Measurements from ENCODE around the gene SMARCA4. TPM values are rescaled to one million over a fixed set of nuclear protein-coding genes. Genes with fewer than 3 reads are reported as not detected.
"Not testable (repeated sequence)": the region's sequence is repeated elsewhere in the genome, so short reads cannot be mapped to it uniquely, and the experiment has no call there.

SMARCA4 gene
- total RNA-seq, 6 experiments from 2014 or later: 26.3 to 45.8 (median 27.7) TPM

DNA sequence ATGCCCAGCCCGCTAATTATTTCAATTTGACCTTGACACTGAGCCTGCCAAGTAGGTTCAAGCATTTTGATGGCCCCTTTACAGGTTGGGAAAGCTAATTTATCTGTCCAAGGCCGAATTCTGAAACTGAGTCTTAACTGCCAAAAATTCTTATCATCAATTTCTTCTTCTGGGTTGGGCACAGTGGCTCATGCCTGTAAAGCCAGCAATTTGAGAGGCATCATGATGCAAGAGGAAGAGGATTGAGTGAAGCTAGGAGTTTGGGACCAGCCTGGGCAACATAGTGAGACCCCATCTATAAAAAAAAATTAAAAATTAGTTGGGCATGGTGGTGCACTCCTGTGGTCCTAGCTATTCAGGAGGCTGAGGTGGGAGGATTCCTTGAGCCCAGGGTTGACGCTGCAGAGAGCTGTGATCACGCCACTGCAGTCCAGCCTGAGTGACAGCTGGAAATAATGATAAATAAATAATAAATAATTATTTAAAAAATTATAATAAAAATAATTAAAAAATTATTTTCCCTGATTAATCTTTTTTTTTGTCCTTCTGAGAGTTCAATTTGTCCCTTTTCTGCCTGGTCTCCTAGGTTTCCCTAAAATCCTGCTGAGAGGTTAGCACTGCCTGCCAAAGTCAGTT, 127.2 kb downstream of the SMARCA4 start:
- WGBS (ENCODE audit: insufficient coverage, low coverage, low lambda C conversion rate, missing lambda C conversion rate): 27% methylated on average over 4 of the region's 4 CpGs
- ATAC-seq (no peak), DNase-seq (no peak)
- intact Hi-C loops (cut with DNase I): no loop called here
- Histone ChIP-seq H3K27ac (peak overlapping the region; percentile 97 to 99 (median 99)), H3K27me3 (no peaks in the 10 kb centered on the region), H3K4me1 (peaks cover 0 to 68% (median 21%) of the 10 kb centered on the region in 4 donors), H3K9me3 (no peaks in the 10 kb centered on the region), H3K36me3 (peaks cover 0 to 6% (median 0%) of the 10 kb centered on the region in 4 donors), H3K4me3 (peak overlapping the region in 1 of 3 donors; percentile 97)
- TF ChIP-seq, protein P1, sequence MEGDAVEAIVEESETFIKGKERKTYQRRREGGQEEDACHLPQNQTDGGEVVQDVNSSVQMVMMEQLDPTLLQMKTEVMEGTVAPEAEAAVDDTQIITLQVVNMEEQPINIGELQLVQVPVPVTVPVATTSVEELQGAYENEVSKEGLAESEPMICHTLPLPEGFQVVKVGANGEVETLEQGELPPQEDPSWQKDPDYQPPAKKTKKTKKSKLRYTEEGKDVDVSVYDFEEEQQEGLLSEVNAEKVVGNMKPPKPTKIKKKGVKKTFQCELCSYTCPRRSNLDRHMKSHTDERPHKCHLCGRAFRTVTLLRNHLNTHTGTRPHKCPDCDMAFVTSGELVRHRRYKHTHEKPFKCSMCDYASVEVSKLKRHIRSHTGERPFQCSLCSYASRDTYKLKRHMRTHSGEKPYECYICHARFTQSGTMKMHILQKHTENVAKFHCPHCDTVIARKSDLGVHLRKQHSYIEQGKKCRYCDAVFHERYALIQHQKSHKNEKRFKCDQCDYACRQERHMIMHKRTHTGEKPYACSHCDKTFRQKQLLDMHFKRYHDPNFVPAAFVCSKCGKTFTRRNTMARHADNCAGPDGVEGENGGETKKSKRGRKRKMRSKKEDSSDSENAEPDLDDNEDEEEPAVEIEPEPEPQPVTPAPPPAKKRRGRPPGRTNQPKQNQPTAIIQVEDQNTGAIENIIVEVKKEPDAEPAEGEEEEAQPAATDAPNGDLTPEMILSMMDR (IDR thresholded peaks at IDR 0.05): no peak
- TF ChIP-seq POLR2A (IDR thresholded peaks at IDR 0.05): no peak

DNA sequence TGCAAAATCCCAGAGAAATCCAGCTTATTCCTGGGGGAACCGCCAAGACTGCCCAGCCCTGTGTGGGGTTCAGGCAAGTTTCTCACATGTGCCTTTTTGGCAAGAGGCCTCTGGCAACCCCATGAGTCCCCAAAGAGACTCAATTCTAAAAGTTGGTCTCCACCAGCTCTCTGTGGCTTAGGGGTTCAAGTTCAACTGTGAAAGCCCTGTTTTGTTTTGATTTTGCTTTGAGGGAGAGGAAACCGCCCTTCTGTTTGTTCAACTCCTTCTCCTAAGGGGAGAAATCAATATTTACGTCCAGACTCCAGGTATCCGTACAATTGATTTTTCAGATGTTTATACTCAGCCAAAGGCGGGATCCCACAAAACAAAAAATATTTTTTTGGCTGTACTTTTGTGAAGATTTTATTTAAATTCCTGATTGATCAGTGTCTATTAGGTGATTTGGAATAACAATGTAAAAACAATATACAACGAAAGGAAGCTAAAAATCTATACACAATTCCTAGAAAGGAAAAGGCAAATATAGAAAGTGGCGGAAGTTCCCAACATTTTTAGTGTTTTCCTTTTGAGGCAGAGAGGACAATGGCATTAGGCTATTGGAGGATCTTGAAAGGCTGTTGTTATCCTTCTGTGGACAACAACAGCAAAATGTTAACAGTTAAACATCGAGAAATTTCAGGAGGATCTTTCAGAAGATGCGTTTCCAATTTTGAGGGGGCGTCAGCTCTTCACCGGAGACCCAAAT, 127.8 kb downstream of the SMARCA4 start:
- intact Hi-C loops (cut with DNase I): no loop called here
- H3K4me3 ChIP-seq: peak overlapping the region; percentile 85 to 97 (median 90)
- peak overlapping the region; percentile 97 to 99 (median 99) for H3K27ac ChIP-seq
- DNase-seq (peak in 1 of 3 donors; percentile 67), ATAC-seq (peak in 2 of 4 donors; percentile 0 to 4)
- no peak for TF ChIP-seq POLR2A (IDR thresholded peaks at IDR 0.05)
- TF ChIP-seq, protein P1 (IDR thresholded peaks at IDR 0.05): no peak
- H3K4me1 ChIP-seq: peaks cover 0 to 71% (median 24%) of the 10 kb centered on the region in 4 donors
- no peaks in the 10 kb centered on the region for H3K9me3 ChIP-seq
- H3K36me3 ChIP-seq: peaks cover 0 to 12% (median 1%) of the 10 kb centered on the region in 4 donors
- no peaks in the 10 kb centered on the region for H3K27me3 ChIP-seq
- 8% methylated on average over 11 of the region's 11 CpGs for WGBS (ENCODE audit: insufficient coverage, low coverage, low lambda C conversion rate, missing lambda C conversion rate)

DNA sequence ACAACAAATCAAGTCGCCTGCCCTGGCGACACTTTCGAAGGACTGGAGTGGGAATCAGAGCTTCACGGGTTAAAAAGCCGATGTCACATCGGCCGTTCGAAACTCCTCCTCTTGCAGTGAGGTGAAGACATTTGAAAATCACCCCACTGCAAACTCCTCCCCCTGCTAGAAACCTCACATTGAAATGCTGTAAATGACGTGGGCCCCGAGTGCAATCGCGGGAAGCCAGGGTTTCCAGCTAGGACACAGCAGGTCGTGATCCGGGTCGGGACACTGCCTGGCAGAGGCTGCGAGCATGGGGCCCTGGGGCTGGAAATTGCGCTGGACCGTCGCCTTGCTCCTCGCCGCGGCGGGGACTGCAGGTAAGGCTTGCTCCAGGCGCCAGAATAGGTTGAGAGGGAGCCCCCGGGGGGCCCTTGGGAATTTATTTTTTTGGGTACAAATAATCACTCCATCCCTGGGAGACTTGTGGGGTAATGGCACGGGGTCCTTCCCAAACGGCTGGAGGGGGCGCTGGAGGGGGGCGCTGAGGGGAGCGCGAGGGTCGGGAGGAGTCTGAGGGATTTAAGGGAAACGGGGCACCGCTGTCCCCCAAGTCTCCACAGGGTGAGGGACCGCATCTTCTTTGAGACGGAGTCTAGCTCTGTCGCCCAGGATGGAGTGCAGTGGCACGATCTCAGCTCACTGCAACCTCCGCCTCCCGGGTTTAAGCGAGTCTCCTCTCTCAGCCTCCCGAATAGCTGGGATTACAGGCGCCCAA, 128.6 kb downstream of the SMARCA4 start, which contains the start of gene LDLR:
Gene LDLR (plus strand): TSS at position 210 of the 760 bp plus-strand sequence. CDS start 86 bp downstream, at position 296.
- peak; percentile 54 to 70 (median 60) for ATAC-seq
- peak within 1 kb of the TSS; percentile 85 to 97 (median 90) for H3K4me3 ChIP-seq
- H3K4me1 ChIP-seq: peaks cover 0 to 71% (median 26%) of the 10 kb centered on the region in 4 donors
- peak within 1 kb of the TSS; percentile 97 to 99 (median 99) for H3K27ac ChIP-seq
- peak; percentile 97 for TF ChIP-seq POLR2A (IDR thresholded peaks at IDR 0.05)
- TF ChIP-seq, protein P1 (IDR thresholded peaks at IDR 0.05): no peak
- peak; percentile 91 to 95 (median 95) for DNase-seq
- H3K9me3 ChIP-seq: no peaks in the 10 kb centered on the region
- peaks cover 0 to 17% (median 5%) of the 10 kb centered on the region in 4 donors for H3K36me3 ChIP-seq
- H3K27me3 ChIP-seq: no peaks in the 10 kb centered on the region
- intact Hi-C loops (cut with DNase I): no loop called here
- WGBS (ENCODE audit: insufficient coverage, low coverage, low lambda C conversion rate, missing lambda C conversion rate): 0% methylated on average over 26 of the region's 43 CpGs

DNA sequence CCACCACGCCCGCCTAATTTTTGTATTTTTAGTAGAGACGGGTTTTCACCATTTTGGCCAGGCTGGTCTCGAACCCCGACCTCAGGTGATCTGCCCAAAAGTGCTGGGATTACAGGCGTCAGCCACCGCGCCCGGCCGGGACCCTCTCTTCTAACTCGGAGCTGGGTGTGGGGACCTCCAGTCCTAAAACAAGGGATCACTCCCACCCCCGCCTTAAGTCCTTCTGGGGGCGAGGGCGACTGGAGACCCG, 129.1 kb downstream of the SMARCA4 start:
- ATAC-seq; H3K9me3 ChIP-seq; intact Hi-C loops (cut with DNase I); H3K27me3 ChIP-seq; DNase-seq: not testable (repeated sequence)
- Histone ChIP-seq H3K4me1 (peaks cover 0 to 71% (median 26%) of the 10 kb centered on the region in 4 donors), H3K36me3 (peaks cover 0 to 23% (median 7%) of the 10 kb centered on the region in 4 donors), H3K27ac (peak overlapping the region; percentile 97 to 99 (median 99)), H3K4me3 (peak overlapping the region; percentile 85 to 97 (median 90))
- WGBS (ENCODE audit: insufficient coverage, low coverage, low lambda C conversion rate, missing lambda C conversion rate): 0% methylated on average over 8 of the region's 15 CpGs

All from right lobe of liver (tissue), 6 donors.